Fibroblast of villous mesenchyme (primary cell): ENCODE results near the gene PHF19. TPM values are rescaled to one million over a fixed set of nuclear protein-coding genes. Genes with fewer than 3 reads are reported as not detected.

Experiments used
- DNase-seq: peaks from one replicate; pipeline ENCODE4 v3.0.0-alpha.2; 2010; ENCODE audit warnings: low read depth
- H3K4me3 ChIP-seq: 2 replicates; pipeline ENCODE4 v1.5.1; 2011; ENCODE audit warnings: low read depth, mild to moderate bottlenecking, low read length
- CTCF ChIP-seq: IDR thresholded peaks from 2 replicates; pipeline ENCODE4 v1.5.1; 2012; ENCODE audit warnings: low read depth, mild to moderate bottlenecking, low read length; ENCODE audit not compliant: insufficient read depth
- total RNA-seq: library from RNA; depleted of rRNA; stranded (reverse); fragments of >200 nt; gene quantifications from 2 replicates; pipeline ENCODE4 v1.2.3, GENCODE V29; 2012

Gene PHF19
- total RNA-seq, 1 donor = 35.8 TPM

- TF ChIP-seq CTCF = no peak
- no peak overlapping the region for H3K4me3 ChIP-seq
- DNase-seq = no peak
Observed at GRCh38 chr9:120885457-120885856, 8.5 kb upstream of the PHF19 start.

- TF ChIP-seq CTCF = no peak
- DNase-seq = no peak
- no peak overlapping the region for H3K4me3 ChIP-seq
Observed at GRCh38 chr9:120883608-120883996, 6.6 kb upstream of the PHF19 start.

GRCh38 chr9:120882935-120883607, 6.1 kb upstream of the PHF19 start:
- no peak for DNase-seq
- no peak overlapping the region for H3K4me3 ChIP-seq
- TF ChIP-seq CTCF = no peak

GRCh38 chr9:120879446-120879845, 2.5 kb upstream of the PHF19 start:
- no peak for TF ChIP-seq CTCF
- DNase-seq = no peak
- H3K4me3 ChIP-seq = no peak overlapping the region

- DNase-seq = no peak
- no peak for TF ChIP-seq CTCF
- H3K4me3 ChIP-seq = no peak overlapping the region
Observed at GRCh38 chr9:120878188-120879130, 1.5 kb upstream of the PHF19 start.

GRCh38 chr9:120877276-120878034, 467 bp upstream of the PHF19 start:
- DNase-seq = peak; percentile 73
- no peak for TF ChIP-seq CTCF
- H3K4me3 ChIP-seq = peak overlapping the region; percentile 84
